Right atrium auricular region (tissue), 2 donors: ENCODE results near the gene FSTL1. TPM values are rescaled to one million over a fixed set of nuclear protein-coding genes. Genes with fewer than 3 reads are reported as not detected.

Experiments
- DNase-seq: peaks from one replicate; pipeline ENCODE4 v3.0.0-alpha.2; 2019; ENCODE audit warnings: low spot score
- H3K27ac ChIP-seq, 2 donors: fragments of 200-600 bp; sonication (generic); 1 replicate in 1 of 2; 2 replicates in 1 of 2; pipeline ENCODE4 v1.5.1; 2016 to 2019
- H3K27me3 ChIP-seq, 2 donors: fragments of 200-600 bp; sonication (generic); one replicate each; pipeline versions ENCODE4 v1.5.1 to v1.6.0; 2017 to 2019
- H3K36me3 ChIP-seq: fragments of 200-600 bp; sonication (generic); one replicate; pipeline ENCODE4 v1.5.1; 2016
- H3K4me1 ChIP-seq, 2 donors: fragments of 200-600 bp; sonication (generic); one replicate each; pipeline versions ENCODE4 v1.5.1 to v1.6.0; 2017 to 2019
- H3K4me3 ChIP-seq, 2 donors: fragments of 200-600 bp; sonication (generic); 1 replicate in 1 of 2; 2 replicates in 1 of 2; pipeline ENCODE4 v1.5.1; 2017 to 2019; ENCODE audit warnings: mild to moderate bottlenecking in 1 of 2, moderate library complexity in 1 of 2
- H3K9me3 ChIP-seq, 2 donors: fragments of 200-600 bp; sonication (generic); one replicate each; pipeline ENCODE4 v1.5.1; 2019
- CTCF ChIP-seq, 2 donors: fragments of 200-600 bp; sonication (generic); IDR thresholded peaks; one replicate each; pipeline ENCODE4 v1.5.1; 2019; ENCODE audit warnings: antibody characterized with exemption in 2 of 2
- total RNA-seq, 2 donors: library from RNA; depleted of rRNA; stranded (reverse); fragments of >200 nt; gene quantifications; one replicate each; pipeline ENCODE4 v1.1.0, GENCODE V29; 2016

Gene FSTL1
- total RNA-seq, 2 donors from 2014 or later = 327 to 380 TPM

- Histone ChIP-seq H3K9me3 (no peaks in the 10 kb centered on the region), H3K27ac (no peak overlapping the region), H3K4me3 (no peak overlapping the region), H3K27me3 (no peaks in the 10 kb centered on the region), H3K4me1 (no peaks in the 10 kb centered on the region), H3K36me3 (no peaks in the 10 kb centered on the region)
- no peak for TF ChIP-seq CTCF (IDR thresholded peaks at IDR 0.05)
- no peak for DNase-seq
Measured at GRCh38 chr3:120477781-120478180, 27.0 kb upstream of the FSTL1 start.

DNA sequence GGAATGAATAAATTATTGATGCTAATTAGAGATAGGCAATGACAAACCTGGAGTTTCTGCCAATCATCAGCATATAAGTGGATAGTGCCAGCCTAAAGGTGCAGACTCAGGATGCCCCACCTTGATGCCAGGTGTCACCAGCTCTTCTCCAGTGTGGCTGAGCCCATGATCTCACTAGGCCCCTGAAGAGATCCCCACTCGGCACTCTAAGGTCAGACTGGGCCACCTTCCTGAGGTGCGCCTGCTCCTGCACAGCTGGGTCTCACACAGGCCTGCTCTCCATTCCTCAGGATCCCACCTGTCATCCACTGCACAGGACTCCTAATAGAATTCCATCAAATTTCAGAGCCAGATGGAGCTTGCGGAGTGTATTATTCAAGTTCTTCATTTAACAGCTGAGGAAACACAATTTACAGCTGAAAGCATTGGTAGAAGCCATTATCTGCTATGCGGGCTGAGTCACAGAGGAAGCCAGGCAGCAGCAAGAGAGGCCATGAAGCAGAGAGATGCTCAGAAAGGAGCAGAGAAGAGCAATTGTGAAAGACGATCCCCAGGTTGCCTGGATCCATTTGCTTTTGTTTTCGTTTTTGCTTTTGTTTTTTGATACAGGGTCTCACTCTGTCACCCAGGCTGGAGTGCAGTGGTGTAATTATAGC is 25.1 kb upstream of the FSTL1 start:
- Histone ChIP-seq H3K4me1 (no peaks in the 10 kb centered on the region), H3K4me3 (no peak overlapping the region), H3K9me3 (no peaks in the 10 kb centered on the region), H3K27me3 (no peaks in the 10 kb centered on the region), H3K36me3 (no peaks in the 10 kb centered on the region), H3K27ac (no peak overlapping the region)
- DNase-seq = no peak
- no peak for TF ChIP-seq CTCF (IDR thresholded peaks at IDR 0.05)

GRCh38 chr3:120473896-120474675 is 23.3 kb upstream of the FSTL1 start:
- H3K4me1 ChIP-seq = peaks cover 0 to 6% of the 10 kb centered on the region in 2 donors
- TF ChIP-seq CTCF (IDR thresholded peaks at IDR 0.05) = no peak

DNA sequence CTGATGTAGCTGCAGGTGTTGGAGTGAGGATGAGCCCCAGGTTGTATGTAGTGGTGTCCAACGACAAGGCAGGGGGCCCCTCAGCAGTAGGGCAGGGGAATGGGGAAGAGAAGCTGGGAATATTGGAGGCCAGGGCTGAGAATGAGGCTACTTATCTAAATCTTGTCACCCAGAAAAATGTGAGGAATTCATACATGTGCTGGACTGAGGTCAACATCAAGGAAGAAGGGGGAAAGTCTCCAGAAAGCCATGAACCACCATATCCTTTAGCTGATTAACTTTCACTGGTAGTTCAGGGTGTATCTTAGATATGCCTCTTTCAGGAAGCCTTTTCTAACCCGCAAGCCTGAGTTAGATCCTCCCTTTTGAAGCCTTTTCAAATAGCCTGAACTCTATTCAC is 22.6 kb upstream of the FSTL1 start:
- no peaks in the 10 kb centered on the region for H3K27me3 ChIP-seq
- H3K36me3 ChIP-seq = no peaks in the 10 kb centered on the region
- TF ChIP-seq CTCF (IDR thresholded peaks at IDR 0.05) = no peak
- no peak overlapping the region for H3K4me3 ChIP-seq
- H3K27ac ChIP-seq = no peak overlapping the region
- DNase-seq = no peak
- no peaks in the 10 kb centered on the region for H3K9me3 ChIP-seq
- peaks cover 0 to 6% of the 10 kb centered on the region in 2 donors for H3K4me1 ChIP-seq

More at GRCh38 chr3:120473896-120474675, 23.3 kb upstream of the FSTL1 start:
- no peaks in the 10 kb centered on the region for H3K9me3 ChIP-seq
- no peak overlapping the region for H3K27ac ChIP-seq
- no peaks in the 10 kb centered on the region for H3K36me3 ChIP-seq
- DNase-seq = no peak
- H3K27me3 ChIP-seq = no peaks in the 10 kb centered on the region
- no peak overlapping the region for H3K4me3 ChIP-seq

GRCh38 chr3:120472121-120472844 is 21.5 kb upstream of the FSTL1 start:
- no peaks in the 10 kb centered on the region for H3K27me3 ChIP-seq
- H3K36me3 ChIP-seq = no peaks in the 10 kb centered on the region
- no peaks in the 10 kb centered on the region for H3K9me3 ChIP-seq
- H3K4me3 ChIP-seq = no peak overlapping the region
- peaks cover 0 to 6% of the 10 kb centered on the region in 2 donors for H3K4me1 ChIP-seq
- TF ChIP-seq CTCF (IDR thresholded peaks at IDR 0.05) = no peak
- no peak for DNase-seq
- no peak overlapping the region for H3K27ac ChIP-seq
